Activated naive CD8-positive, alpha-beta T cell treated with anti-CD3 and anti-CD28 coated beads for 36 hours (primary cell): ENCODE data around the gene ALDH18A1. TPM values are rescaled to one million over a fixed set of nuclear protein-coding genes. Genes with fewer than 3 reads are reported as not detected.

Experiments
- DNase-seq: peaks from one replicate; pipeline ENCODE4 v3.0.0; 2021
- H3K27ac Mint-ChIP-seq: one replicate; pipeline ENCODE4 v1.8.0; 2022; ENCODE audit warnings: mild to moderate bottlenecking, moderate library complexity, mixed read lengths
- H3K27me3 Mint-ChIP-seq: one replicate; pipeline ENCODE4 v1.8.0; 2022; ENCODE audit warnings: mild to moderate bottlenecking, mixed read lengths
- H3K36me3 Mint-ChIP-seq: one replicate; pipeline ENCODE4 v1.8.0; 2021; ENCODE audit warnings: mild to moderate bottlenecking, mixed read lengths
- H3K4me1 Mint-ChIP-seq: one replicate; pipeline ENCODE4 v1.8.0; 2021; ENCODE audit warnings: mixed read lengths
- H3K4me3 Mint-ChIP-seq: one replicate; pipeline ENCODE4 v1.8.0; 2022; ENCODE audit warnings: mild to moderate bottlenecking, moderate library complexity, mixed read lengths
- H3K9me3 Mint-ChIP-seq: one replicate; pipeline ENCODE4 v1.8.0; 2022; ENCODE audit warnings: mixed read lengths
- total RNA-seq, 2 experiments: library from RNA; stranded (reverse); gene quantifications; one replicate each; pipeline ENCODE4 v1.2.3, GENCODE V29; 2021

Gene ALDH18A1
- total RNA-seq, 2 experiments from 2014 or later: 127 to 128 TPM

- Mint-ChIP-seq H3K9me3 (no peaks in the 10 kb centered on the region), H3K27ac (no peak overlapping the region), H3K36me3 (no peaks in the 10 kb centered on the region), H3K4me1 (no peaks in the 10 kb centered on the region), H3K27me3 (peaks cover 4% of the 10 kb centered on the region), H3K4me3 (no peak overlapping the region)
- no peak for DNase-seq
Measured at GRCh38 chr10:95574649-95575365, 81.7 kb downstream of the ALDH18A1 start.

DNA sequence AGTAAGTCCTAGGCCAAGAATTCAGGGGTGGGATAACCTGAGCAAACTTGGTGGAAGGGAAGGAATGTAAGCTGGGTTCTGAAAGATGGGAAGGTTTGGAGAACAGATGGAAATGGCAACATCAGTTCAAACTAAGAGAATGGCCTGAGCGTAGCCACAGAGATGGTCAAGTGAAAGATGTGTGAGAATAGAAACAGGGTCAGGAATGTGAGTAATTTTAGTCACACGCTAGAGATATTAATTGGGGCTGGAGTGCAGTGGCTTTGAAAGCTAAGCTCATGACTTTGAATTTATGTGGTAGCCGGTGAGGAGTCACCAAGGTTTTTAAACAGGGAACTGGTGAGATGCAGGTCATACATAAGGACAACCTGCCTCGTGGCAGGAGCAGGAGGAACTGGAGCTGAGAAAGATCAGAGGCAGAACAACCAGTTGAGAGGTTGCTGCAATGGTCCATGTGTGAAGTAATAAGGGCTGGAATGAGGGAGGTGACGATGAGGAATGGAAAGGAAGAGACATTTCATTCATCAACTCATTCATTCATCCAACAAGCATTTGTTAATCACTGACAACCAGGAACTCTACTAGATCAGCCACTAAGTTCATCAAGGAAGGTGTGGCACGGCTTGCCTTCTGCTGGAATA, 82.4 kb downstream of the ALDH18A1 start:
- Mint-ChIP-seq H3K9me3 (no peaks in the 10 kb centered on the region), H3K36me3 (no peaks in the 10 kb centered on the region), H3K27ac (no peak overlapping the region), H3K27me3 (peaks cover 4% of the 10 kb centered on the region), H3K4me1 (no peaks in the 10 kb centered on the region), H3K4me3 (no peak overlapping the region)
- DNase-seq: no peak

DNA sequence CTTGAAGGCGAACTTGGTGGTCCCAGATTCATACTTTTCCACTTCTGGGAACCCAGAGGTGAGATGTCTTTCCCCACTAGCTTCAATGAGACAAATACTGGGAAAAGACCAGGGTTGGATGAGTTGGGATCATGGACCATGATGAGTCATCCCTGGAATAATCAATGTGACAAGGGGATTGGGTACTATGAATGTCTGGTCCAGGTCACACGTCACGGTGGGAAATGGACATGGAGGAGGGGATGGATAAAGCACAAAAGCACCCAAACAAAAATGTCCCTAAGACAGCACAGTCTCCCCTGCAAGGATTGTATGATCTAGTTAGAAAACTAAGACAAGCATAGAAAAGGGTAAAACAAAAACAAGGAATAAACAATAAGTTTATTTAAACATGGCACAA, 83.0 kb downstream of the ALDH18A1 start:
- Mint-ChIP-seq H3K4me1 (no peaks in the 10 kb centered on the region), H3K27me3 (peaks cover under 1% of the 10 kb centered on the region), H3K36me3 (no peaks in the 10 kb centered on the region), H3K9me3 (no peaks in the 10 kb centered on the region), H3K4me3 (no peak overlapping the region), H3K27ac (no peak overlapping the region)
- DNase-seq: no peak

GRCh38 chr10:95572131-95572820, 84.2 kb downstream of the ALDH18A1 start:
- H3K27me3 Mint-ChIP-seq: no peaks in the 10 kb centered on the region
- H3K4me3 Mint-ChIP-seq: no peak overlapping the region
- DNase-seq: no peak
- H3K36me3 Mint-ChIP-seq: no peaks in the 10 kb centered on the region
- no peak overlapping the region for H3K27ac Mint-ChIP-seq
- no peaks in the 10 kb centered on the region for H3K9me3 Mint-ChIP-seq
- H3K4me1 Mint-ChIP-seq: no peaks in the 10 kb centered on the region

- Mint-ChIP-seq H3K27ac (no peak overlapping the region), H3K4me1 (no peaks in the 10 kb centered on the region), H3K9me3 (no peaks in the 10 kb centered on the region), H3K36me3 (no peaks in the 10 kb centered on the region), H3K4me3 (no peak overlapping the region), H3K27me3 (no peaks in the 10 kb centered on the region)
- DNase-seq: no peak
Measured at GRCh38 chr10:95571390-95571789, 85.1 kb downstream of the ALDH18A1 start.

DNA sequence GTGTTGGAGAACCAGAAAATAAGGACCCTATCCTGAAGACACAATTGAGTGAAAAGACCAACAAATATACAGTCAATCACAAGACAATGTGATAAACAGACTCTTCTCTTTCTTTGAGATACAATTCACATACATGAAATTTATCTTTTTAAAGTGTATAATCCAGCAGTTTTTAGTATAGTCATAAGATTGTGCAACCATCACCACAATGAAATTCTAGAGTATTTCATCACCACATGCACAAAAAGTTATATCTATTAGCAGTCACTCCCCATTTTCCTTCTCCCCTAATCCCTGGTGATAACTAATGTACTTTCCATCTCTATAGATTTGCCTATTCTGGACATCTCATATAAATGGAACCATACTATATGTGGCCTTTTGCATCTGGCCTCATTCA, 87.1 kb downstream of the ALDH18A1 start:
- Mint-ChIP-seq H3K4me3 (no peak overlapping the region), H3K27me3 (no peaks in the 10 kb centered on the region), H3K36me3 (no peaks in the 10 kb centered on the region), H3K9me3 (no peaks in the 10 kb centered on the region), H3K4me1 (no peaks in the 10 kb centered on the region), H3K27ac (no peak overlapping the region)
- DNase-seq: no peak

DNA sequence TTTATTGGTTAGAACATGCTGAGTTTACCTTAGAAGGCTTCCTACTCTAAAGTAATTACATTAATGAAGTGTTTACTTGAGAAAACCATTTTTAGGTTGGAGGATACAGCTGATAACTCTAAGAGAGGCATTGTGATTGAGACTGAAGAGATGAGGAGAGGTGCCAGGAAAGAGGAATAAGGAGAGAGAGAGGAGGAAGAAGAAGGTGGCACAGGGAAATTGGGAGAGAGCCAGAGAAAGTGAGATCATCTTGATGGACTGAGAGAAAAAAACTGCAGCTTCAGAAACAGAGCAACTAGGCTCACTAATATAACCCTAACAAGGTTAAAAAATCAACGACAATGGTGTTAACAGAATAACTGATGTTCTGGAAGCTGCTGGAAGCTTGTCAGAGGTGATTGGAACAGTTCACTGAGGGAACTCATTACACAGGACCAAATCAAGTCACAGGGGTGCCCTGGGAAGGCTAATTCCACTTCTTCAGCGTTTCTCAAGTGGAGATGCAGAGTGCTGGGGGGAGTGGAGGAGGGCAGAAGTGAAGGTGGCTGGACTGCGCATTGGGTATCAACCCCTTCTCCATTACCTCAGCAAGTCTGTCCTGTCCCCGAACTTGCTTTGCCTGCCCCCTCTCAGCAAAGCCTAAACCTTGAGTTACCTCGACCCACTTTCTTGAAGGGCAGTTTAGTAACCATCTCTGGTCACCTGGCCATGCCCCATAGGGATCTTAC, 88.4 kb downstream of the ALDH18A1 start:
- H3K36me3 Mint-ChIP-seq: no peaks in the 10 kb centered on the region
- H3K27me3 Mint-ChIP-seq: no peaks in the 10 kb centered on the region
- no peak overlapping the region for H3K4me3 Mint-ChIP-seq
- DNase-seq: no peak
- H3K9me3 Mint-ChIP-seq: no peaks in the 10 kb centered on the region
- no peak overlapping the region for H3K27ac Mint-ChIP-seq
- no peaks in the 10 kb centered on the region for H3K4me1 Mint-ChIP-seq

DNA sequence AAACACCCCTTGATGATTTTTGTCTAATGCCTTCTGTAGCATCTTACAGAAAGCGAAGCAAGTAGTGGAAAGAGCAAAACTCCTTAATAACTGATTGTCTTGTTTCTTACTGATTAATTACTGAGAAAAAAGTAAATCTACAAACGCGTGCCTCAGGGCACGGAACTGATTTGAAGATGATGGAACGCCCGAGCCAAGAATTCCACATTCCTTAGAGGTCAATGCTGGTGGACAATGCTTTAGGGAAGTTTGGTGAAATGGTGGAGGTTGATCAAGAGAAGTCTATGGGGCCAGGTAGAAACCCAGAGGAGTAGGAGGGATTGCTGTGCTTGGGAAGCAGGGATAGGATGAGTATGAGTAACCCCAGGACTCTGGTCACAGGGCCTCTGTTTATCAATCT, 90.4 kb downstream of the ALDH18A1 start:
- DNase-seq: no peak
- no peaks in the 10 kb centered on the region for H3K9me3 Mint-ChIP-seq

DNA sequence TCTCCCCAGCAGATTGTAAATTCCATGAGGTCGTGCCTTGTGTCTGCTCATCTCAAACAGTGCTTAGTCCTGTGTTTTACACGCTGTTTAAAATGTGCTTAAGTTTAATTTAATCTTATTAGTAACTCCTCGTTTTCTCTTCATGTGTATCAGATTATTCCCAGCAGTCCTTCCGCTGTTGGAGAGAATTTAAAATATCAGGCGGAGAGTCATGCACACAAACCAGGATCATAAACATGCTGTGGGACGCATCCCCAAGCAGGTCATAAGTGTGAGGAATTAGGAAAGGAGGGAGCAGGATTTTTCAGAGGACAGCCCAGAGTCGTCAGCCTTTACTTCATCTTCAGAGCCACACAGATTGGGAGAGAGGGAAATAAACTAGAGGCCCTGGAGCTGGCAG, 91.2 kb downstream of the ALDH18A1 start:
- DNase-seq: no peak
- Mint-ChIP-seq H3K4me3 (no peak overlapping the region), H3K27ac (no peak overlapping the region), H3K36me3 (no peaks in the 10 kb centered on the region), H3K4me1 (peaks cover 5% of the 10 kb centered on the region), H3K27me3 (no peaks in the 10 kb centered on the region), H3K9me3 (no peaks in the 10 kb centered on the region)

More for the DNA sequence above, 90.4 kb downstream of the ALDH18A1 start:
- Mint-ChIP-seq H3K27me3 (no peaks in the 10 kb centered on the region), H3K27ac (no peak overlapping the region), H3K4me3 (no peak overlapping the region), H3K36me3 (no peaks in the 10 kb centered on the region), H3K4me1 (peaks cover 2% of the 10 kb centered on the region)

DNA sequence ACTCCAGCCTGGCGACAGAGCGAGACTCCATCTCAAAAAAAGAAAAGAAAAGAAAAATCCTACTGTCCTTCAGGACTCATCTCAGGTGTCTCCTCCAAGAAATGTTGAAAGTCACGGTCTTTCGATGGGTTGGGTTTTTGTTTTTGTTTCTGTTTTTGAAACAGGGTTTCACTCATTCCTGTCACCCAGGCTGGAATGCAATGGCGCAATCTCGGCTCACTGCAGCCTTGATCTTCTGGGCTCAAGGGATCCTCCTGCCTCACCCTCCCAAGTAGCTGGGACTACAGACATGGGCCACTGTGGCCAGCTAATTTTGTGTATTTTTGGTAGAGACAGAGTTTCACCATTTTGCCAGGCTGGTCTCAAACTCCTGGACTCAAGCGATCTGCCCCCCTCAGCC, 92.2 kb downstream of the ALDH18A1 start:
- Mint-ChIP-seq H3K4me1 (peaks cover 9% of the 10 kb centered on the region), H3K27ac (no peak overlapping the region), H3K36me3 (no peaks in the 10 kb centered on the region), H3K4me3 (no peak overlapping the region), H3K27me3 (peaks cover 7% of the 10 kb centered on the region), H3K9me3 (no peaks in the 10 kb centered on the region)
- DNase-seq: no peak

- H3K9me3 Mint-ChIP-seq: no peaks in the 10 kb centered on the region
- H3K27me3 Mint-ChIP-seq: peaks cover 7% of the 10 kb centered on the region
- no peak for DNase-seq
- no peak overlapping the region for H3K4me3 Mint-ChIP-seq
- no peak overlapping the region for H3K27ac Mint-ChIP-seq
- no peaks in the 10 kb centered on the region for H3K36me3 Mint-ChIP-seq
- H3K4me1 Mint-ChIP-seq: peaks cover 9% of the 10 kb centered on the region
Measured at GRCh38 chr10:95562341-95562965, 94.1 kb downstream of the ALDH18A1 start.

- no peak for DNase-seq
- no peaks in the 10 kb centered on the region for H3K9me3 Mint-ChIP-seq
- H3K27me3 Mint-ChIP-seq: peaks cover 7% of the 10 kb centered on the region
- H3K27ac Mint-ChIP-seq: no peak overlapping the region
- no peaks in the 10 kb centered on the region for H3K36me3 Mint-ChIP-seq
- peaks cover 9% of the 10 kb centered on the region for H3K4me1 Mint-ChIP-seq
- H3K4me3 Mint-ChIP-seq: peak overlapping the region; percentile 75
Measured at GRCh38 chr10:95561864-95562177, 94.7 kb downstream of the ALDH18A1 start.

- Mint-ChIP-seq H3K9me3 (no peaks in the 10 kb centered on the region), H3K27ac (peak within 1 kb of the TSS; percentile 70), H3K4me1 (peaks cover 9% of the 10 kb centered on the region), H3K36me3 (no peaks in the 10 kb centered on the region), H3K27me3 (peaks cover 7% of the 10 kb centered on the region), H3K4me3 (peak within 1 kb of the TSS; percentile 95)
- peak; percentile 88 for DNase-seq
Measured at GRCh38 chr10:95561177-95561863, 95.2 kb downstream of the ALDH18A1 start, which contains the start of gene SORBS1. SORBS1 (minus strand) TSS chr10:95561371; CDS start chr10:95441135, 120,236 bp downstream.
